Stimulated activated naive CD8-positive, alpha-beta T cell treated with anti-CD3 and anti-CD28 coated beads, Interleukin-15, Interleukin-2, amounts not matched to agents 100 ng/mL and 50 ng/mL, for 24 hours (primary cell): ENCODE data around the gene C2CD3.
"Not testable (repeated sequence)": the region's sequence is repeated elsewhere in the genome, so short reads cannot be mapped to it uniquely, and the experiment has no call there.

Experiments
- H3K27ac Mint-ChIP-seq: one replicate; pipeline ENCODE4 v1.8.0; 2021; ENCODE audit warnings: mild to moderate bottlenecking, mixed read lengths
- H3K27me3 Mint-ChIP-seq: one replicate; pipeline ENCODE4 v1.8.0; 2021; ENCODE audit warnings: mixed read lengths
- H3K36me3 Mint-ChIP-seq: one replicate; pipeline ENCODE4 v1.8.0; 2021; ENCODE audit warnings: low read depth, mixed read lengths
- H3K4me1 Mint-ChIP-seq: one replicate; pipeline ENCODE4 v1.8.0; 2021; ENCODE audit warnings: low read depth, mixed read lengths
- H3K4me3 Mint-ChIP-seq: one replicate; pipeline ENCODE4 v1.8.0; 2021; ENCODE audit warnings: mild to moderate bottlenecking, mixed read lengths
- H3K9me3 Mint-ChIP-seq: one replicate; pipeline ENCODE4 v1.8.0; 2021; ENCODE audit warnings: mixed read lengths

C2CD3 gene

DNA sequence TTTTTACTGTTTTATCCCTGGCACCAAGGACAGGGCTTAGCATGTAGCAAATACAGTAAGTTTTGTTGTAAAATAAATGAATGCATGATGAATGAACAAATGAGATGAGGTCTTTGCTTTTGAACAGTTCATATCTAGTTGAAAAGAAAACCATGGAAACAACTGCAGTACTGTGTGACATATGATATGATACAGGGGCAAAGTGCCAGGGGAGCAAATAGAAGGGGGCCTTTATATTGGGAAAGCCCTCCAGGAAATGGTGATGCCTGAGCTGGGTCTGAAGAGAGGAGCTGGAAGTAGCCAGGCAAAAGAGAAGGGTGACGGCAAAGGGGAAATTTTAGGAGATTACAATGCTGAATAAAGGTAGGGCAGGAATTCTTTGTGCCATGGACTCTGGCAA lies 98.1 kb downstream of the C2CD3 start:
- no peak overlapping the region for H3K27ac Mint-ChIP-seq
- H3K27me3 Mint-ChIP-seq: no peaks in the 10 kb centered on the region
- H3K4me3 Mint-ChIP-seq: no peak overlapping the region
- no peaks in the 10 kb centered on the region for H3K9me3 Mint-ChIP-seq
- no peaks in the 10 kb centered on the region for H3K4me1 Mint-ChIP-seq
- H3K36me3 Mint-ChIP-seq: peaks cover 52% of the 10 kb centered on the region

DNA sequence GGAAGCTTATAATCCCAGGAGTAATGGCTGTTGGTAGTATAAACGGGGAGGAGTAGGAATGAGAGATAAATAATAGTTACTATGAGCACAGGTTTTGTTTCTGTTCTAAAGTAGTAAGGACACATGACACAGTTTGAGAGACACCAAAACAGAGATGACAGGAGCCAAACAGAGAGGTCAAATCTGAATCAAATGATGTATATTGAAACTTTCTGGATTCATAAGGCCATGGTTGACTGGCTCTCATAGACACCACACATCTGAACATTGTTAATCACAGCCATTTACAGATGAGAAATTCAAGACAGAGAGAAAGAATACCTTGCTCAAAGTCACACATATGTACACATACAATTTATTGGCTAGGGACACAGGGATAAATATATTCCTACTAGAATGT lies 98.5 kb downstream of the C2CD3 start:
- H3K36me3 Mint-ChIP-seq: peaks cover 50% of the 10 kb centered on the region

DNA sequence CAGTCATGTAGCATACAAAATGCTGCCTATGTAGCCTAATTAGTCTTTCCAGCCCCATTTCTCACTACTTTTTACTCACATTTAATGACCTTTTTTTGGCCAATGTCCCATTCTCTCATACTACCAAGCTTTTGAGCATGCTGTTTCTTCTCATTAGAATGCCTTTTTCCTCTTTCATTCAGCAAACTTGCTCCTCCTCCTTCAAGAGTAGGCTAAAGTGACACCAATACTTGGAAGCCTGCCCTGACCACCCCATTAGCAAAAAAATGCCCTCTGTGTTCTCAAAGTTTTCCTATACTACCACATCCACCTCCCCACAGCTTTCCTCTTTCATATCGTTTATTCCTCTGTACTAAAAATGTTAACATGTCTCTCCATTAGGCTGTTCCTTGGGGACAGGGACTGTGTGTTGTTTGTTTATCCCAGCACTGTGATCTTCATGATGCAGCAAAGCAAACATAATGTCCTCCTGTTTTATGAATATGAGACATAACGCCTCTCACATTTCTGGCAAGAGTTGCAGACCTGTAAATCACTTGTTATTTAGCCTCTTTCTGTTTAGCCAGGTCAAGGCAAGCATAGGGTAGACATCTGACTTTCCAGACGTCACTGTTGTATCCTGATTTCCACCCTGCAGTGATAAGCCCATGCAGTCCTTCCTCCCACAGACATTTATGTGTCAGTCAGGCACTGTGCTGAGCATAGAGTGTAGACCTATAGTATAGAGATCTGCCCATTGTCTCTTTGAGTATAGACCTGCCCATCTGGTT lies 99.9 kb downstream of the C2CD3 start:
- H3K27ac Mint-ChIP-seq: no peak overlapping the region

More for the DNA sequence above, 98.5 kb downstream of the C2CD3 start:
- no peaks in the 10 kb centered on the region for H3K9me3 Mint-ChIP-seq
- no peaks in the 10 kb centered on the region for H3K27me3 Mint-ChIP-seq
- H3K27ac Mint-ChIP-seq: no peak overlapping the region
- no peaks in the 10 kb centered on the region for H3K4me1 Mint-ChIP-seq
- H3K4me3 Mint-ChIP-seq: no peak overlapping the region

DNA sequence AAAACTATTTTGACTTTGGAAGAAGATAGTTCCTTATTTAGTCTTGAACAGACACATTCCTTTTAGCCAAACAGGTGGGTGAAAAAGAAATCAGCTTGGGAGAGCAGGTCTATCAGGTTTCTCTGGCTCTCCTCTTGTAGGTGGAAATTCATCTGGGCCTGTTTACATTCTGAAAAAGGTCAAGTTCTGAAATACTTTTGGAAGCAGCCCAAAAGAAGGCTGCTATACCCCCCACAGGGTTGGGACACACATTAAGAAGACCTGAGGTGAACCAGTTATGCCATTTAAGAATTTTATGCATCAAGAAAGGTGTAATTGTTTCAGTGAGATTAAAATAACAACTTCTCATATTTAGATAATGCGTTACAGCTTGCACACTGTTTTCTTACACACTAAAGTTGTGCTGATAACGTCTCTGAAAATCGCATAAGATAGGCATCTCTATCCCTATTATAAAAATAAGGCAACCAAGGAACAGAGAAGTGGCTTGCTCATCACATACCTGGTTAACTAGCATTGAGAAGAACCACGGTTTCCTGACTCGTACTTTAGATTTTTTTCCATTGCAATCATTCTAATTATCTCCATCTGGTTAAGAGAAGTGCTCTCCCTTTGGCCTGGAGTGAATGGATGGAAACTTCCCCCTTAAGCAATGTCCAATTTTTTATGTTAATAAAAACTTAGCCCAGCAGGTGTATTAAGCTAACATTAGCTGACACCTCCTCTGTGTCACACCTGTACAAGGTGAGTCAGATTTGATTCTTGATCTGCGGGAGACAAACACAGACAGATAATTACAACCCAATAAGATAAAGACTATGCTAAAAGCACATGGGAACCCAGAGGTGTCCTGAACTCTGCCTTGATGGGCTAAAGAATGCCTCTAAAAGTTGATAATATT lies 101.4 kb downstream of the C2CD3 start:
- Mint-ChIP-seq H3K27ac (no peak overlapping the region), H3K4me1 (no peaks in the 10 kb centered on the region), H3K9me3 (no peaks in the 10 kb centered on the region), H3K4me3 (no peak overlapping the region), H3K36me3 (peaks cover 43% of the 10 kb centered on the region), H3K27me3 (no peaks in the 10 kb centered on the region)

More for the DNA sequence above, 99.9 kb downstream of the C2CD3 start:
- Mint-ChIP-seq H3K4me1 (no peaks in the 10 kb centered on the region), H3K27me3 (no peaks in the 10 kb centered on the region), H3K36me3 (peaks cover 41% of the 10 kb centered on the region), H3K9me3 (no peaks in the 10 kb centered on the region), H3K4me3 (no peak overlapping the region)

DNA sequence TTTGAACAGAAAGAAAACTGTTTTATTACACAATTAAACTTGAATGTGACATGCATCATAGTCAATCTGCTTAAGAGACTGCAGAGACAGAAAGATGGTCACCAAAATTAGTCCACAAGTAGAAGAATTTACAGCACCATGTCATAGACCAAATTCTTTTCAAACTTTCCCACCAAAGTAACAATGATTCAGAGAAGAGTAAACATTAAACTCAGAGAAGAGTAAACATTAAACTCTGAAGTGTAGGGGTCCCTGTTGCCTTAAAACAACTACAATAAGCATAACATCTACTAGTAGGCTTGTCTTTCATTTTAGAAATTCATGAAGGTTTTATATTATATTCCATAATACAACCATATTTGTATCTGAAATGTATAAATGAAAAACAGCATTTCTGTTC lies 104.1 kb downstream of the C2CD3 start:
- H3K36me3 Mint-ChIP-seq: peaks cover 40% of the 10 kb centered on the region
- not testable (repeated sequence) for H3K27me3 Mint-ChIP-seq, H3K9me3 Mint-ChIP-seq, H3K4me3 Mint-ChIP-seq, H3K4me1 Mint-ChIP-seq, H3K27ac Mint-ChIP-seq

DNA sequence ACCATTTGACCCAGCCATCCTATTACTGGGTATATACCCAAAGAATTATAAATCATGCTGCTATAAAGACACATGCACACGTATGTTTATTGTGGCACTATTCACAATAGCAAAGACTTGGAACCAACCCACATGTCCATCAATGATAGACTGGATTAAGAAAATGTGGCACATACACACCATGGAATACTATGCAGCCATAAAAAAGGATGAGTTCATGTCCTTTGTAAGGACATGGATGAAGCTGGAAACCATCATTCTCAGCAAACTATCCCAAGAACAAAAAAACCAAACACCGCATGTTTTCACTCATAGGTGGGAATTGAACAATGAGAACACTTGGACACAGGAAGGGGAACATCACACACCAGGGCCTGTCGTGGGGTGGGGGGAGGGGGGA lies 105.3 kb downstream of the C2CD3 start:
- H3K4me3 Mint-ChIP-seq, H3K27ac Mint-ChIP-seq, H3K9me3 Mint-ChIP-seq, H3K4me1 Mint-ChIP-seq, H3K27me3 Mint-ChIP-seq: not testable (repeated sequence)
- H3K36me3 Mint-ChIP-seq: peaks cover 43% of the 10 kb centered on the region

DNA sequence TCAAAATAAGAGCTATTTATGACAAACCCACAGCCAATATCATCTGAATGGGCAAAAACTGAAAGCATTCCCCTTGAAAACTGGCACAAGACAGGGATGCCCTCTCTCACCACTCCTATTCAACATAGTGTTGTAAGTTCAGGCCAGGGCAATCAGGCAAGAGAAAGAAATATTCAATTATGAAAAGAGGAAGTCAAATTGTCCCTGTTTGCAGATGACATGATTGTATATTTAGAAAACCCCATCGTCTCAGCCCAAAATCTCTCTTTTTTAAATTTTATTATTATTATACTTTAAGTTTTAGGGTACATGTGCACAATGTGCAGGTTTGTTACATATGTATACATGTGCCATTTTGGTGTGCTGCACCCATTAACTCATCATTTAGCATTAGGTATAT lies 107.2 kb downstream of the C2CD3 start:
- not testable (repeated sequence) for H3K27ac Mint-ChIP-seq, H3K4me1 Mint-ChIP-seq, H3K27me3 Mint-ChIP-seq, H3K9me3 Mint-ChIP-seq, H3K4me3 Mint-ChIP-seq
- peaks cover 34% of the 10 kb centered on the region for H3K36me3 Mint-ChIP-seq

DNA sequence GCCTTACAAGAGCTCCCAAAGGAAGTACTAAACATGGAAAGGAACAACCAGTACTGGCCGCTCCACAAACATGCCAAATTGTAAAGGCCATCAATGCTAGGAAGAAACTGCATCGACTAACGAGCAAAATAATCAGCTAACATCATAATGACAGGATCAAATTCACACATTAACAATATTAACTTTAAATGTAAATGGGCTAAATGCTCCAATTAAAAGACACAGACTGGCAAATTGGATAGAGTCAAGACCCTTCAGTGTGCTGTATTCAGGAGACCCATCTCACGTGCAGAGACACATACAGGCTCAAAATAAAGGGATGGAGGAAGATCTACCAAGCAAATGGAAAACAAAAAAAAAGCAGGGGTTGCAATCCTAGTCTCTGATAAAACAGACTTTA lies 109.2 kb downstream of the C2CD3 start:
- peaks cover 39% of the 10 kb centered on the region for H3K36me3 Mint-ChIP-seq
- H3K4me1 Mint-ChIP-seq, H3K27me3 Mint-ChIP-seq, H3K27ac Mint-ChIP-seq, H3K4me3 Mint-ChIP-seq, H3K9me3 Mint-ChIP-seq: not testable (repeated sequence)

DNA sequence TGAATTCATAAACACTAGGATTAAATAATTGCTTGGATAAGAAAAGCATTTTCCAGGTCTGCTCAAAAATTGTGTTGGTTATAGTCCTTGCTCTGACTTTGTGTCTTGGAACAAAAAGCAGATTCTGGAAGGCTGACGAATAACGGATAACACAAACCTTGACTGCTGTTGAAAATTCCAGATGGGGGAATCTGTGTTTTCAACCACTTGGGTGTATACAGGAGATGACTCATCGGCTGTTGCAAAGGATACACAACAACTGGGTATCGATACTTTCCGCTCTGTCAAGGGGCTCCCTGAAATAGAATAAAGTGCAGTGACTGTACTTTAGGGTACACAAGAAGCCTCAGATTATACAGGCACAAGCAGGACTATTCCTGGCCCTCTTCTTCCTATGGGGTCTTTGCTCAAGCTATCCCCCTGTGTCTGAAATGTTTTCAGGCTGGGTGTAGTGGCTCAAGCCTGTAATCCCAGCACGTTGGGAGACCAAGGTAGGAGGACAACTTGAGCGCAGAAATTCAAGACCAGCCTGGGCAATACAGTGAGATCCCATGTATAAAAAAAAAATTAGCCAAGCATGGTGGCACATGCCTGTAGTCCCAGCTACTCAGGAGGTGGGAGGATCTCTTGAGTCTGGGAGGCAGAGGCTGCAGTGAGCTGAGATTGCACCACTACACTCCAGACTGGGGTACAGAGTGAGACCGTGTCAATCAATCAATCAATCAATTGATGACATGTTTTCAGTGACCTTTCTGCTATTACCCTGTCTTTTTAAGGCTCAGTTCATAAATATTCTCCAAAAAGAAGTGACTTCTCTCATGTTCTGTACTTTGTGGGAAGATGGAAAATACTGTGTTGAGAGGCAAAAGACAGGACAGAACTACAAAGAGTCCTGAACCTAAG lies 113.3 kb downstream of the C2CD3 start:
- peak overlapping the region; percentile 19 for H3K27ac Mint-ChIP-seq
- H3K4me1 Mint-ChIP-seq: no peaks in the 10 kb centered on the region
- no peak overlapping the region for H3K4me3 Mint-ChIP-seq
- peaks cover 34% of the 10 kb centered on the region for H3K36me3 Mint-ChIP-seq
- H3K9me3 Mint-ChIP-seq: no peaks in the 10 kb centered on the region
- no peaks in the 10 kb centered on the region for H3K27me3 Mint-ChIP-seq

GRCh38 chr11:74055938-74056337 lies 114.9 kb downstream of the C2CD3 start:
- Mint-ChIP-seq H3K4me3 (no peak overlapping the region), H3K27me3 (no peaks in the 10 kb centered on the region), H3K36me3 (peaks cover 37% of the 10 kb centered on the region), H3K4me1 (no peaks in the 10 kb centered on the region), H3K9me3 (no peaks in the 10 kb centered on the region), H3K27ac (no peak overlapping the region)

DNA sequence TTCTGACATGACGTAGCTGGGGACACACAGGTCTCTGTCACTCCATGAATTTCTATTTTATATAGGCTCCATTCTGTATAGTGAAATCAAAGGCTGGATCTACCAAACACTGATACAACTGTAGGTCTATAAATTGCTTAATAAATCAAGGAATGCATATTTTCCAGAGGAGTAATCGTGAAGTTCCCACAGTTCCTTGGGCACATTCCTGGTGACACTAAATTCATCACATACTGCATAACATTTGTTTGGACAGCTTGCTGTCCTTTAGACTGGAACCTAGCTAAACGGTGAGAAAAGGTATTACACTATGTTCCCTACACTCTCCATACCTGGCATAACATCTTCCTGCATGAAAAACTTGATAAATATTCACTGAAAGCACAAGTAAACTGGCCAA lies 120.3 kb downstream of the C2CD3 start:
- Mint-ChIP-seq H3K36me3 (peaks cover 36% of the 10 kb centered on the region), H3K27me3 (no peaks in the 10 kb centered on the region), H3K27ac (no peak overlapping the region), H3K4me1 (no peaks in the 10 kb centered on the region), H3K4me3 (no peak overlapping the region), H3K9me3 (no peaks in the 10 kb centered on the region)

GRCh38 chr11:74048993-74049392 lies 121.8 kb downstream of the C2CD3 start:
- peaks cover 34% of the 10 kb centered on the region for H3K36me3 Mint-ChIP-seq

DNA sequence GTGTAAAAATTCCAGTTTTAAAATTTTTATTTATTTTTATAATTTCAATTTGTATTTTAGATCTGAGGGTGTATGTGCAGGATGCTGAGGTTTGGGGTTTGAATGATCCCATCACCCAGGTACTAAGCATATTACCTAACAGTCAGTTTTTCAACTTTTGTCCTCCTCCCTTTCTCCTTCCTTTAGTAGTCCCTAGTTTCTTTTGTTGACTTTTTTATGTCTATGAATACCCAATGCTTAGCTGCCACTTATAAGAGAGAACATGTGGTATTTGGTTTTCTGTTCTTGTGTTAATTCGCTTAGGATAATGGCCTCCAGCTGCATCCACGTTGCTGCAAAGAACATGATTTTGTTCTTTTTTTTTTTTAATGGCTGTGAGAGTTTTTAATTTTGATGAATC lies 126.3 kb downstream of the C2CD3 start:
- Mint-ChIP-seq H3K4me3 (no peak overlapping the region), H3K27me3 (no peaks in the 10 kb centered on the region), H3K27ac (no peak overlapping the region), H3K4me1 (no peaks in the 10 kb centered on the region), H3K9me3 (no peaks in the 10 kb centered on the region), H3K36me3 (peaks cover 45% of the 10 kb centered on the region)

More at GRCh38 chr11:74048993-74049392, 121.8 kb downstream of the C2CD3 start:
- H3K27me3 Mint-ChIP-seq: no peaks in the 10 kb centered on the region
- H3K9me3 Mint-ChIP-seq: no peaks in the 10 kb centered on the region
- no peak overlapping the region for H3K27ac Mint-ChIP-seq
- H3K4me3 Mint-ChIP-seq: no peak overlapping the region
- no peaks in the 10 kb centered on the region for H3K4me1 Mint-ChIP-seq

DNA sequence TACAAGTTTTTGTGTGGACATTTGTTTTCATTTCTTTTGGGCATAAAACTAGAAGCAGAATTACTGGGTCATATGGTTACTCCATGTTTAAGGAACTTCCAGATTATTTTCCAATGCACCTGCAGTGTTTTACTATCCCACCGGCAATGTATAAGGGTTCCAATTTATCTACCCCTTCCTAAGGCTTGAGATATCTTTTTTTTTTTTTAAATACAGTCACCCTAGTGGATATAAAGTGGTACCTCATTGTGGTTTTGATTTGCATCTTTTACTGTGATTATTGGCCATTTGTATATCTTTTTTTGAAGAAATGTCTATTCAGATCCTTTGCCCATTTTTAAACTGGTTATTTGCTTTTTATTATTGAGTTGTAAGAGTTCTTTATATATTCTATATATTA lies 127.4 kb downstream of the C2CD3 start:
- Mint-ChIP-seq H3K9me3 (no peaks in the 10 kb centered on the region), H3K4me1 (no peaks in the 10 kb centered on the region), H3K27ac (no peak overlapping the region), H3K4me3 (no peak overlapping the region), H3K27me3 (no peaks in the 10 kb centered on the region), H3K36me3 (peaks cover 49% of the 10 kb centered on the region)

DNA sequence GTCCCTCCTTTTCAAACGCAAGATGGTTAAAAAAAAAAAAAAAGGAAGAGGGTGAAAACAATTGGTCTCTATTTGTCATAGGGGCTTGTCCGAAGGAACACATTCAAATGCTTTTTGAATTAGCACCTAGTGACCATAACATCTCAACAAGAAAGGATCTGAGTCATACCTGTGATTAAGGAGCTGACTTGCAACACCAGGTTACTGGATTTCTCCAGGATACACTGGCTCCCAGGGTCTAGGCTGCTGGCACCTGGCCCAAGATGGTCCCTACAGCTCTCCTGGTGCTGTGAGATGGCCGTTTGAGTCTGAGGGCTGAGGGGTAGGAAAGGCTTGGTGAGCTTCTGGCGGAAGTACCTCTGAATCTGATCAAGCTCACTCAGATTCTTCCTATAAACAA lies 133.5 kb downstream of the C2CD3 start:
- Mint-ChIP-seq H3K9me3 (no peaks in the 10 kb centered on the region), H3K4me3 (no peak overlapping the region), H3K4me1 (no peaks in the 10 kb centered on the region), H3K27ac (no peak overlapping the region), H3K27me3 (no peaks in the 10 kb centered on the region), H3K36me3 (peaks cover 59% of the 10 kb centered on the region)
